H1 (cell line): ENCODE results near the gene RARB. TPM values are rescaled to one million over a fixed set of nuclear protein-coding genes. Genes with fewer than 3 reads are reported as not detected.

Source experiments
- CTCF ChIA-PET: fragments of 300-600 bp; sonication (Branson Sonifier 250); formaldehyde crosslinking; loops from one replicate; lab custom pipeline; 2021; ENCODE audit not compliant: partially characterized antibody; lab: Charles Lee
- POLR2A ChIA-PET: fragments of 300-600 bp; sonication (Branson Sonifier 250); formaldehyde crosslinking; loops from one replicate; lab custom pipeline; 2021; ENCODE audit warnings: inconsistent platforms; ENCODE audit not compliant: partially characterized antibody; lab: Charles Lee
- DNase-seq, 2 experiments: peaks; one replicate each; pipeline versions ENCODE4 v3.0.0 to v3.0.0-alpha.2; 2010 to 2022; ENCODE audit warnings: low spot score in 2 of 2, low read depth in 1 of 2, mixed read lengths in 1 of 2
- FAIRE-seq: peaks from 2 replicates; lab custom pipeline; 2011; peaks lifted over from hg19 to GRCh38; lab: Jason Lieb, UNC
- H2AFZ ChIP-seq: 2 replicates; pipeline ENCODE4 v1.8.1; 2012; ENCODE audit warnings: low read length, inconsistent platforms
- H2AK5ac ChIP-seq: 2 replicates; pipeline ENCODE4 v1.6.1; 2013; ENCODE audit warnings: low read depth, low read length
- H2BK120ac ChIP-seq: replicated peaks from 2 replicates; pipeline ENCODE3; 2013; ENCODE audit warnings: low read depth, low read length, inconsistent platforms
- H2BK12ac ChIP-seq: 2 replicates; pipeline ENCODE4 v1.6.1; 2013; ENCODE audit warnings: low read depth, low read length
- H2BK15ac ChIP-seq: 2 replicates; pipeline ENCODE4 v1.6.1; 2013; ENCODE audit warnings: low read length
- H2BK20ac ChIP-seq: 2 replicates; pipeline ENCODE4 v1.6.1; 2013; ENCODE audit warnings: low read length
- H2BK5ac ChIP-seq: 2 replicates; pipeline ENCODE4 v1.6.1; 2013; ENCODE audit warnings: low read depth, low read length
- H3K14ac ChIP-seq: 2 replicates; pipeline ENCODE4 v1.6.1; 2013; ENCODE audit warnings: inconsistent platforms; ENCODE audit not compliant: insufficient read length
- H3K18ac ChIP-seq: 2 replicates; pipeline ENCODE4 v1.6.1; 2013; ENCODE audit warnings: low read length; ENCODE audit errors: extremely low read depth
- H3K23ac ChIP-seq: 2 replicates; pipeline ENCODE4 v1.6.1; 2013; ENCODE audit warnings: inconsistent platforms; ENCODE audit not compliant: insufficient read length
- H3K23me2 ChIP-seq: 2 replicates; pipeline ENCODE4 v1.6.1; 2013; ENCODE audit warnings: low read depth, low read length
- H3K27ac ChIP-seq: 2 replicates; pipeline ENCODE4 v1.6.1; 2011; ENCODE audit warnings: low read depth, low read length, inconsistent platforms
- H3K27me3 ChIP-seq, 4 experiments: replicated peaks in 1 of 4; 1 replicate in 1 of 4; 2 replicates in 3 of 4; pipeline versions ENCODE4 v1.6.1 to v1.8.1; 2011 to 2013; ENCODE audit warnings: low read length in 3 of 4, mild to moderate bottlenecking in 3 of 4, inconsistent platforms in 2 of 4, mixed read lengths in 2 of 4, moderate library complexity in 1 of 4; ENCODE audit not compliant: control insufficient read depth in 3 of 4, insufficient read depth in 3 of 4; ENCODE audit errors: extremely low read depth in 1 of 4
- H3K36me3 ChIP-seq, 4 experiments: 2 replicates each; pipeline versions ENCODE4 v1.6.1 to v1.8.1; 2011 to 2013; ENCODE audit warnings: mild to moderate bottlenecking in 4 of 4, low read length in 3 of 4, moderate library complexity in 2 of 4, control low read depth in 1 of 4, inconsistent platforms in 1 of 4; ENCODE audit not compliant: insufficient read depth in 4 of 4, control insufficient read depth in 2 of 4
- H3K4ac ChIP-seq: replicated peaks from 2 replicates; pipeline ENCODE3; 2013; ENCODE audit warnings: low read length, low read depth, mixed read lengths, inconsistent platforms; ENCODE audit not compliant: insufficient read length
- H3K4me1 ChIP-seq, 4 experiments: replicated peaks in 1 of 4; 1 replicate in 1 of 4; 2 replicates in 3 of 4; pipeline versions ENCODE4 v1.6.1 to v1.8.1; 2011 to 2013; ENCODE audit warnings: low read length in 3 of 4, inconsistent platforms in 2 of 4, mixed read lengths in 1 of 4; ENCODE audit not compliant: insufficient read depth in 4 of 4, control insufficient read depth in 3 of 4
- H3K4me2 ChIP-seq, 2 experiments: 2 replicates each; pipeline versions ENCODE4 v1.6.1 to v1.8.1; 2011 to 2013; ENCODE audit warnings: low read depth in 2 of 2, low read length in 2 of 2, control low read depth in 1 of 2, inconsistent platforms in 1 of 2, mild to moderate bottlenecking in 1 of 2; ENCODE audit not compliant: insufficient read depth in 1 of 2
- H3K4me3 ChIP-seq, 4 experiments: fragments of 200-600, 300-600 bp in 1 of 4; sonication (generic), shearing (Covaris generic), sonication (Bioruptor Twin) in 1 of 4; 2 replicates each; pipeline versions ENCODE4 v1.5.1 to v1.8.1; 2011 to 2016; ENCODE audit warnings: low read length in 4 of 4, low read depth in 3 of 4, control low read depth in 2 of 4, inconsistent platforms in 2 of 4, mild to moderate bottlenecking in 2 of 4, mixed read lengths in 1 of 4, moderate library complexity in 1 of 4; ENCODE audit not compliant: insufficient read depth in 2 of 4; ENCODE audit errors: extremely low read depth in 1 of 4
- H3K56ac ChIP-seq: replicated peaks from 2 replicates; pipeline ENCODE3; 2013; ENCODE audit warnings: low read depth, mild to moderate bottlenecking, mixed read lengths, low read length, inconsistent platforms; ENCODE audit not compliant: insufficient read length
- H3K79me1 ChIP-seq: 2 replicates; pipeline ENCODE4 v1.6.1; 2013; ENCODE audit warnings: low read depth, low read length, control low read depth
- H3K79me2 ChIP-seq, 2 experiments: 2 replicates each; pipeline versions ENCODE4 v1.6.1 to v1.8.1; 2012 to 2013; ENCODE audit warnings: low read length in 2 of 2, mild to moderate bottlenecking in 2 of 2, inconsistent platforms in 1 of 2; ENCODE audit not compliant: insufficient read depth in 2 of 2, control insufficient read depth in 1 of 2
- H3K9ac ChIP-seq, 4 experiments: replicated peaks in 1 of 4; 1 replicate in 1 of 4; 2 replicates in 3 of 4; pipeline versions ENCODE4 v1.6.1 to v1.8.1; 2011 to 2013; ENCODE audit warnings: low read depth in 3 of 4, low read length in 3 of 4, control low read depth in 2 of 4, mild to moderate bottlenecking in 2 of 4, moderate library complexity in 2 of 4, inconsistent platforms in 1 of 4; ENCODE audit errors: extremely low read depth in 1 of 4
- H3K9me3 ChIP-seq, 2 experiments: 2 replicates each; pipeline versions ENCODE4 v1.6.1 to v1.8.1; 2012 to 2013; ENCODE audit warnings: mild to moderate bottlenecking in 2 of 2, moderate library complexity in 2 of 2, control low read depth in 1 of 2, inconsistent platforms in 1 of 2, low read depth in 1 of 2, low read length in 1 of 2, mixed read lengths in 1 of 2; ENCODE audit not compliant: insufficient read depth in 2 of 2
- H4K20me1 ChIP-seq, 2 experiments: replicated peaks in 1 of 2; 2 replicates each; pipeline versions ENCODE3 to v1.8.1; 2011 to 2013; ENCODE audit warnings: inconsistent platforms in 2 of 2, low read length in 2 of 2, mild to moderate bottlenecking in 1 of 2; ENCODE audit not compliant: insufficient read depth in 2 of 2, control insufficient read depth in 1 of 2
- H4K5ac ChIP-seq: 2 replicates; pipeline ENCODE4 v1.6.1; 2013; ENCODE audit warnings: low read length, low read depth, mixed read lengths, inconsistent platforms; ENCODE audit not compliant: insufficient read length
- H4K8ac ChIP-seq: 2 replicates; pipeline ENCODE4 v1.8.0; 2013; ENCODE audit warnings: mild to moderate bottlenecking, moderate library complexity, low read length, inconsistent platforms; ENCODE audit not compliant: insufficient read depth; ENCODE audit errors: extremely low read depth
- H4K91ac ChIP-seq: replicated peaks from 2 replicates; pipeline ENCODE3; 2013; ENCODE audit warnings: low read length, mixed read lengths, inconsistent platforms; ENCODE audit not compliant: insufficient read length
- NANOG ChIP-seq: IDR thresholded peaks from 2 replicates; pipeline ENCODE4 v1.6.1; 2011; ENCODE audit warnings: low read length, low read depth, mild to moderate bottlenecking, inconsistent platforms; ENCODE audit not compliant: insufficient read depth, poor library complexity, severe bottlenecking
- POU5F1 ChIP-seq: IDR thresholded peaks from 2 replicates; pipeline ENCODE4 v1.6.1; 2011; ENCODE audit warnings: low read depth, mild to moderate bottlenecking, low read length, moderate library complexity
- WGBS, 2 experiments: shearing (Covaris generic) in 1 of 2; methylation state at CpG; one replicate each; pipeline versions ENCODE4 v1.1.6 to v1.1.7; 2013 to 2015; ENCODE audit warnings: low lambda C conversion rate in 2 of 2, mixed read lengths in 2 of 2, inconsistent platforms in 1 of 2, low coverage in 1 of 2, missing lambda C conversion rate in 1 of 2; ENCODE audit not compliant: insufficient replicate concordance in 2 of 2, insufficient coverage in 1 of 2, insufficient read length in 1 of 2; ENCODE audit errors: extremely low coverage in 1 of 2, missing lambda C conversion rate in 1 of 2; 5-methylcytosine and 5-hydroxymethylcytosine counted together
- polyA plus RNA-seq, 7 experiments: library from polyadenylated mRNA; depleted of rRNA in 3 of 7; stranded (reverse) in 5 of 7; unstranded in 2 of 7; fragments of >200 nt in 5 of 7; fragments of 200-250 nt in 2 of 7; gene quantifications; 1 replicate in 5 of 7; 2 replicates in 1 of 7; 4 replicates in 1 of 7; pipeline versions ENCODE4 v1.2.1 to v1.2.3, GENCODE V29; 2011 to 2013; ENCODE audit warnings: missing spikeins in 2 of 7, mixed read lengths in 2 of 7
- total RNA-seq: library from RNA; stranded (reverse); fragmentation: NEBNext Ultra II Directional; extraction: Animal tissue kit (Norgen Biotek cat#: 25700); gene quantifications from 2 replicates; pipeline ENCODE4 v1.2.1, GENCODE V29; 2021

Gene RARB
- total and polyA plus RNA-seq, 2 of the 8 experiments (the other 6 are each of a cell fraction or from before 2014, with no cell fraction given): 0.15 to 0.22 TPM

DNA sequence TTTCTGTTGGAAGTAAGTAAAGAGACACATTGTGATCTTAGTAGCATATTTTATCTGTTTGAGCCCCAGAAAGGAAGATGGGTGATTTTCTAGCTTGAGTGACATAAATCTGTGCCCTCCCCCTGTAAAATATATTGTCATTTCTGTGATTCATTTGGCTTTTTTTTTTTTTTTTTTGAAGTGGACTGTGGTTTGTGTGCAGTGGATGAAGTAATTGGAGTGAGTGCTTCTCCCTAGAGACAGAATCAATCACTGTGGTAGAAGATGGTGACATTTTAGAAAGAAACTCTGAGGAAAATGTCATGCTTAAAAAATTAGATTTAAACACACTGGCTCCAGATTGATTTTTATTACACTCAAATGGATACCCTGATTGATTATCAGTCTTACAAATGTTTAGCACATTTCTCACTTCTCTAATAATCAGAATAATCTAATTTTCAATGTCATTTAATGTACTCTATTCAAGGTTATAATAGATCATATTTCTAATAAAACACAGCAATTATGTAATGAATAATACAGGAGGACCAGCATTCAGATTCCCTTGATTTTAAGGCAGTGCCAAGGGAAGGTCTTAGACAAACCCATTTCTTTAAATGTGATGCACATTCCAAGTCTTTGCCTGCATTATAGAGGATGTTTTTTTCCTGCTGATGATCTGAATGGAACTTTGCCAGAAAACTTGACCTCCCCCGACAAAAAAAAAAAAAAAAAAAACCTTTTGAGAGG is 120.0 kb downstream of the RARB start:
- no peak overlapping the region for H3K23ac ChIP-seq
- no peaks in the 10 kb centered on the region for H3K79me2 ChIP-seq
- CTCF ChIA-PET: no interaction called here
- no peak overlapping the region for H2BK15ac ChIP-seq
- no peaks in the 10 kb centered on the region for H3K79me1 ChIP-seq
- no peak overlapping the region for H3K4me2 ChIP-seq
- H2AK5ac ChIP-seq: no peak overlapping the region
- no peak overlapping the region for H3K4me3 ChIP-seq
- DNase-seq (no peak), FAIRE-seq (no peak)
- H4K20me1 ChIP-seq: no peaks in the 10 kb centered on the region
- no peak overlapping the region for H2BK12ac ChIP-seq
- H3K9ac ChIP-seq: no peak overlapping the region
- no peak overlapping the region for H3K27ac ChIP-seq
- H4K8ac ChIP-seq: no peak overlapping the region
- no peak overlapping the region for H2BK5ac ChIP-seq
- POLR2A ChIA-PET: no interaction called here
- no peaks in the 10 kb centered on the region for H3K23me2 ChIP-seq
- H3K4me1 ChIP-seq: no peaks in the 10 kb centered on the region
- H2BK120ac ChIP-seq: no peak overlapping the region
- no peak overlapping the region for H2BK20ac ChIP-seq
- no peaks in the 10 kb centered on the region for H3K27me3 ChIP-seq
- H3K4ac ChIP-seq: no peak overlapping the region
- H4K91ac ChIP-seq: no peak overlapping the region
- H2AFZ ChIP-seq: no peak overlapping the region
- H3K14ac ChIP-seq: no peak overlapping the region
- H3K18ac ChIP-seq: no peak overlapping the region
- no peaks in the 10 kb centered on the region for H3K36me3 ChIP-seq
- WGBS, 2 experiments: 76% methylated on average over 1 of the region's 1 CpG; no CpG with 5 or more reads in 1 of the 2 experiments
- no peak overlapping the region for H3K56ac ChIP-seq
- H3K9me3 ChIP-seq: no peaks in the 10 kb centered on the region
- H4K5ac ChIP-seq: no peak overlapping the region
- TF ChIP-seq NANOG (no peak), POU5F1 (no peak)
